ENCODE measurements around the gene PAWR. TPM values are rescaled to one million over a fixed set of nuclear protein-coding genes. Genes with fewer than 3 reads are reported as not detected.

The PAWR gene
- polyA plus RNA-seq, 1 donor (not counting 4 experiments of a cell fraction or from before 2014, with no cell fraction given): 41.1 TPM

DNA sequence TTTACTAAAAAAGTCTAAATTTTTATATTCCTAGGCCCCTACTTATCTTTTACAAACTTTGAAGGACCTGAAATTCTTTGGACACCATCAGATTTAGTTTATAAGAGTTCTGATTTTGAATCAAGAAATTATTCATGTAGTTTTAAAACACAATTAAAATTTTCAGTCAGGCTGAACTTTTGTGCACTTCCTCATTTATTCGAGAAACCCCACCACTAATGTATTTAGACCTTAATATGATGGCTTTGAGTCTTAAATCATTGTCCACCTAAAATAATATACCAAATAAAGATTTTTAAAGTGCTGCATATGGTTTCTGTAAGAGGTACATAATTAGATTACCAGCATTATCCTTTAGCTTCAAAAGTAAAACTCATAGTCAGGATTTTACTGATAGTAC is 103.4 kb downstream of the PAWR start:
- Histone ChIP-seq H3K9me3 (ENCODE audit: control insufficient read depth, low read depth, low read length) (no peaks in the 10 kb centered on the region), H3K27ac (ENCODE audit: control insufficient read depth, insufficient read depth, low read length) (no peak overlapping the region), H3K36me3 (ENCODE audit: control insufficient read depth in 2 of 2, extremely low read depth in 1 of 2, insufficient read depth in 2 of 2, low read length in 2 of 2) (peaks cover 0 to 5% of the 10 kb centered on the region in 2 experiments), H3K4me1 (ENCODE audit: control insufficient read depth, extremely low read depth, insufficient read depth, low read length) (peaks cover 2% of the 10 kb centered on the region), H3K79me2 (ENCODE audit: control insufficient read depth, insufficient read depth, low read length) (no peaks in the 10 kb centered on the region), H3K9ac (ENCODE audit: control insufficient read depth, extremely low read depth, insufficient read depth, low read length) (no peak overlapping the region), H3K27me3 (ENCODE audit: control insufficient read depth, extremely low read depth, insufficient read depth, low read length) (no peaks in the 10 kb centered on the region), H3K4me3 (ENCODE audit: control insufficient read depth in 2 of 3, extremely low read depth in 1 of 3, insufficient read depth in 2 of 3, low read depth in 1 of 3, low read length in 3 of 3) (no peak overlapping the region), H2AFZ (ENCODE audit: control insufficient read depth, low read length) (no peak overlapping the region), H3K9me1 (ENCODE audit: control insufficient read depth, extremely low read depth, insufficient read depth, low read length) (no peaks in the 10 kb centered on the region), H4K20me1 (ENCODE audit: control insufficient read depth, extremely low read depth, insufficient read depth, low read length) (no peaks in the 10 kb centered on the region), H3K4me2 (ENCODE audit: control insufficient read depth, extremely low read depth, insufficient read depth, low read depth, low read length) (no peak overlapping the region)
- dilution Hi-C loops (cut with MboI; ENCODE audit: extremely low pct_ligation_motif_present, low sequenced_read_pairs): no loop called here
- TF ChIP-seq, protein P1, sequence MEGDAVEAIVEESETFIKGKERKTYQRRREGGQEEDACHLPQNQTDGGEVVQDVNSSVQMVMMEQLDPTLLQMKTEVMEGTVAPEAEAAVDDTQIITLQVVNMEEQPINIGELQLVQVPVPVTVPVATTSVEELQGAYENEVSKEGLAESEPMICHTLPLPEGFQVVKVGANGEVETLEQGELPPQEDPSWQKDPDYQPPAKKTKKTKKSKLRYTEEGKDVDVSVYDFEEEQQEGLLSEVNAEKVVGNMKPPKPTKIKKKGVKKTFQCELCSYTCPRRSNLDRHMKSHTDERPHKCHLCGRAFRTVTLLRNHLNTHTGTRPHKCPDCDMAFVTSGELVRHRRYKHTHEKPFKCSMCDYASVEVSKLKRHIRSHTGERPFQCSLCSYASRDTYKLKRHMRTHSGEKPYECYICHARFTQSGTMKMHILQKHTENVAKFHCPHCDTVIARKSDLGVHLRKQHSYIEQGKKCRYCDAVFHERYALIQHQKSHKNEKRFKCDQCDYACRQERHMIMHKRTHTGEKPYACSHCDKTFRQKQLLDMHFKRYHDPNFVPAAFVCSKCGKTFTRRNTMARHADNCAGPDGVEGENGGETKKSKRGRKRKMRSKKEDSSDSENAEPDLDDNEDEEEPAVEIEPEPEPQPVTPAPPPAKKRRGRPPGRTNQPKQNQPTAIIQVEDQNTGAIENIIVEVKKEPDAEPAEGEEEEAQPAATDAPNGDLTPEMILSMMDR (optimal IDR thresholded peaks at IDR 0.05 in 1 of 3, IDR thresholded peaks at IDR 0.05 in 1 of 3, conservative IDR thresholded peaks at IDR 0.05 in 1 of 3; ENCODE audit: extremely low read depth in 1 of 3, insufficient read depth in 2 of 3, low read length in 3 of 3): no peak
- no peak for TF ChIP-seq EZH2 (IDR thresholded peaks at IDR 0.05; ENCODE audit: low read length)
- DNase-seq (ENCODE audit: low read depth, low spot score) (no peak), FAIRE-seq (no peak)

DNA sequence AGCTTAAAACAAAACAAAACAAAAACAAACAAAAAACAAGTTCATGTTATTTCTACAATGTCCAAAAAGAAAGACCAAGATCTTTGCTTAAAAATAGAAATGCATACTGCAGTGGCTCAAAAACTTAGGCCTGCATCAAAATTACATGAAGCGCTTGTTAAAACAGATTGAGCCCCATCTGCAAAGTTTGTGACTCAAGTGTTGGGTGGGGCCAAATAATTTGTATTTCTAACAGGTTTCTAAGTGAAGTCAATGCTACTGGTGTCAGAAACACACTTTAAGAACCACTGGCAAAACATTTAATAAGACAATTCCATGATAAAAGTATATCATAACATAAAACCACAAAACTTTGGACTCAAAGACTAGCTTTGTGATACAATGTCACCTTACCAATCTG is 105.6 kb downstream of the PAWR start:
- FAIRE-seq (no peak), DNase-seq (ENCODE audit: low read depth, low spot score) (no peak)
- Histone ChIP-seq H3K4me3 (ENCODE audit: control insufficient read depth in 2 of 3, extremely low read depth in 1 of 3, insufficient read depth in 2 of 3, low read depth in 1 of 3, low read length in 3 of 3) (no peak overlapping the region), H3K79me2 (ENCODE audit: control insufficient read depth, insufficient read depth, low read length) (no peaks in the 10 kb centered on the region), H3K4me1 (ENCODE audit: control insufficient read depth, extremely low read depth, insufficient read depth, low read length) (no peaks in the 10 kb centered on the region), H4K20me1 (ENCODE audit: control insufficient read depth, extremely low read depth, insufficient read depth, low read length) (no peaks in the 10 kb centered on the region), H3K4me2 (ENCODE audit: control insufficient read depth, extremely low read depth, insufficient read depth, low read depth, low read length) (no peak overlapping the region), H3K9me1 (ENCODE audit: control insufficient read depth, extremely low read depth, insufficient read depth, low read length) (no peaks in the 10 kb centered on the region), H3K27ac (ENCODE audit: control insufficient read depth, insufficient read depth, low read length) (no peak overlapping the region), H3K27me3 (ENCODE audit: control insufficient read depth, extremely low read depth, insufficient read depth, low read length) (no peaks in the 10 kb centered on the region), H3K36me3 (ENCODE audit: control insufficient read depth in 2 of 2, extremely low read depth in 1 of 2, insufficient read depth in 2 of 2, low read length in 2 of 2) (peaks cover 0 to 6% of the 10 kb centered on the region in 2 experiments), H2AFZ (ENCODE audit: control insufficient read depth, low read length) (no peak overlapping the region), H3K9me3 (ENCODE audit: control insufficient read depth, low read depth, low read length) (no peaks in the 10 kb centered on the region), H3K9ac (ENCODE audit: control insufficient read depth, extremely low read depth, insufficient read depth, low read length) (no peak overlapping the region)
- dilution Hi-C loops (cut with MboI; ENCODE audit: extremely low pct_ligation_motif_present, low sequenced_read_pairs): no loop called here
- TF ChIP-seq, protein P1 (optimal IDR thresholded peaks at IDR 0.05 in 1 of 3, IDR thresholded peaks at IDR 0.05 in 1 of 3, conservative IDR thresholded peaks at IDR 0.05 in 1 of 3; ENCODE audit: extremely low read depth in 1 of 3, insufficient read depth in 2 of 3, low read length in 3 of 3): no peak
